Esophagus (tissue), 2 donors: ENCODE results near the gene TRAF3. TPM values are rescaled to one million over a fixed set of nuclear protein-coding genes. Genes with fewer than 3 reads are reported as not detected.

Source experiments
- H3K27ac ChIP-seq, 2 donors: one replicate each; pipeline ENCODE4 v1.5.1; 2013; ENCODE audit warnings: low read depth in 2 of 2, mild to moderate bottlenecking in 2 of 2, inconsistent platforms in 1 of 2, low read length in 1 of 2, moderate library complexity in 1 of 2
- H3K27me3 ChIP-seq, 2 donors: one replicate each; pipeline ENCODE4 v1.6.1; 2013; ENCODE audit warnings: low read length in 2 of 2, control low read depth in 1 of 2, mild to moderate bottlenecking in 1 of 2; ENCODE audit not compliant: insufficient read depth in 2 of 2, control insufficient read depth in 1 of 2
- H3K36me3 ChIP-seq, 2 donors: one replicate each; pipeline ENCODE4 v1.6.1; 2013; ENCODE audit warnings: low read length in 1 of 2; ENCODE audit not compliant: control insufficient read depth in 2 of 2, insufficient read depth in 2 of 2
- H3K4me1 ChIP-seq, 2 donors: one replicate each; pipeline ENCODE4 v1.6.1; 2013; ENCODE audit warnings: low read length in 1 of 2; ENCODE audit not compliant: control insufficient read depth in 2 of 2, insufficient read depth in 2 of 2
- H3K4me3 ChIP-seq, 2 donors: one replicate each; pipeline ENCODE4 v1.5.1; 2013; ENCODE audit warnings: low read length in 2 of 2, mild to moderate bottlenecking in 2 of 2, low read depth in 1 of 2, moderate library complexity in 1 of 2
- H3K9me3 ChIP-seq, 2 donors: one replicate each; pipeline ENCODE4 v1.6.1; 2013; ENCODE audit warnings: mild to moderate bottlenecking in 2 of 2, low read depth in 1 of 2, low read length in 1 of 2, moderate library complexity in 1 of 2; ENCODE audit not compliant: control insufficient read depth in 2 of 2, insufficient read depth in 1 of 2
- WGBS, 2 donors: extraction: QIAGEN DNeasy Blood & Tissue Kit; methylation state at CpG; one replicate each; pipeline ENCODE4 v1.1.7; 2013; 5-methylcytosine and 5-hydroxymethylcytosine counted together
- polyA plus RNA-seq, 2 donors: library from polyadenylated mRNA; stranded (reverse); fragments of 200-250 nt; gene quantifications; one replicate each; pipeline ENCODE4 v1.2.3, GENCODE V29; 2013
- donor health status: healthy with polysubstance abuse.
- donor health status: Bipolar disorder and iron deficiency.

The TRAF3 gene, protein sequence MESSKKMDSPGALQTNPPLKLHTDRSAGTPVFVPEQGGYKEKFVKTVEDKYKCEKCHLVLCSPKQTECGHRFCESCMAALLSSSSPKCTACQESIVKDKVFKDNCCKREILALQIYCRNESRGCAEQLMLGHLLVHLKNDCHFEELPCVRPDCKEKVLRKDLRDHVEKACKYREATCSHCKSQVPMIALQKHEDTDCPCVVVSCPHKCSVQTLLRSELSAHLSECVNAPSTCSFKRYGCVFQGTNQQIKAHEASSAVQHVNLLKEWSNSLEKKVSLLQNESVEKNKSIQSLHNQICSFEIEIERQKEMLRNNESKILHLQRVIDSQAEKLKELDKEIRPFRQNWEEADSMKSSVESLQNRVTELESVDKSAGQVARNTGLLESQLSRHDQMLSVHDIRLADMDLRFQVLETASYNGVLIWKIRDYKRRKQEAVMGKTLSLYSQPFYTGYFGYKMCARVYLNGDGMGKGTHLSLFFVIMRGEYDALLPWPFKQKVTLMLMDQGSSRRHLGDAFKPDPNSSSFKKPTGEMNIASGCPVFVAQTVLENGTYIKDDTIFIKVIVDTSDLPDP
- 1 to 10 TPM; 3.8 to 4.9 TPM for polyA plus RNA-seq

- H3K36me3 ChIP-seq = no peaks in the 10 kb centered on the region
- peaks cover 3 to 6% of the 10 kb centered on the region in 2 donors for H3K4me1 ChIP-seq
- WGBS, 2 donors = 12 to 36% methylated on average over 52 to 163 of the region's 163 CpGs
- H3K27ac ChIP-seq = peak within 1 kb of the TSS; percentile 78 to 85
- peak within 1 kb of the TSS; percentile 69 to 91 for H3K4me3 ChIP-seq
- H3K27me3 ChIP-seq = no peaks in the 10 kb centered on the region
- no peaks in the 10 kb centered on the region for H3K9me3 ChIP-seq
Measured at GRCh38 chr14:102776761-102777710, at the start of gene TRAF3. TSS of gene TRAF3 (plus strand) at chr14:102777449. CDS start at chr14:102870202, 92,753 bp downstream.

DNA sequence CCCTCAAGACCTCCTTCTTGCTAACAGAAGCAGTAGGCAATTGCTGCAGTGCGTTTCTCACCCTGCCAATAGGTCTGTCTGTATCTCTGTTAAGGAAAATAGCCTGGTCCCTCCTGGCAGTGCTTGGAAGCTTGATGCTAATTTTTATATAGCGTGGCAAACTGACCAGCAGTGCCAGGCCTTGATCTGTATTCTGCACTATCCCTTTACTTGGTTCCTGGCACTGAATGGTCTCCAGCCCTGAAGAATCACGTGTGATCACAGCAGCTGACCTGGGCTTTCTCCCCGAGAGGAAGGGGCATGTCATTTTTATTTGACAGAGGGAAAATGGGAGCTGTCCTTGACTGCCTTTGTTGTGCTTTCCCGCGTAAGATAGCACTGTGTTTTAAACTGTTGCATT is 48.7 kb upstream of the TRAF3 start:
- Histone ChIP-seq H3K4me1 (peaks cover 0 to 2% of the 10 kb centered on the region in 2 donors), H3K36me3 (peaks cover 6 to 30% of the 10 kb centered on the region in 2 donors), H3K9me3 (no peaks in the 10 kb centered on the region), H3K4me3 (no peak overlapping the region), H3K27me3 (no peaks in the 10 kb centered on the region), H3K27ac (no peak overlapping the region)
- 87 to 92% methylated on average over 6 of the region's 6 CpGs for WGBS, 2 donors

DNA sequence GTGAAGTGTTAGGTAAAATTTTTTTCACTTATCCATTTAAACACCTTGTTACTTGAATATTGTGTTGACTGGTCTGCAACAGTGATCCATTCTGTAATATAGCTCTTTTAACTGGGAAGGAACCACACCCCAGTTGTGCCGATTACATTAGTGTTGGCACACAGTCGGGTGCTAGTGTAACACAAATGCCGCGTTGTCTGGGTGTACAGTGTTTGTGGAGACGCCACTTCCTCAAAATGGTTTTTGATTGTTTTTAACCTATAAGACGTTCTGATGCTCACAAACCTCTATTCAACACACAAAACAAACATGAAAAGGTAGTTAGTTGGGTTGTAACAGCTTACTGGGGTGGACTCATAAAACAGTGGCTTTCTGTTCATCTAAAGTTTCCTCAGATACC is 48.0 kb upstream of the TRAF3 start:
- H3K27me3 ChIP-seq = no peaks in the 10 kb centered on the region
- H3K4me3 ChIP-seq = no peak overlapping the region
- H3K9me3 ChIP-seq = no peaks in the 10 kb centered on the region
- peaks cover 6 to 27% of the 10 kb centered on the region in 2 donors for H3K36me3 ChIP-seq
- no peak overlapping the region for H3K27ac ChIP-seq
- peaks cover 0 to 2% of the 10 kb centered on the region in 2 donors for H3K4me1 ChIP-seq
- WGBS, 2 donors = 84 to 88% methylated on average over 6 of the region's 6 CpGs

DNA sequence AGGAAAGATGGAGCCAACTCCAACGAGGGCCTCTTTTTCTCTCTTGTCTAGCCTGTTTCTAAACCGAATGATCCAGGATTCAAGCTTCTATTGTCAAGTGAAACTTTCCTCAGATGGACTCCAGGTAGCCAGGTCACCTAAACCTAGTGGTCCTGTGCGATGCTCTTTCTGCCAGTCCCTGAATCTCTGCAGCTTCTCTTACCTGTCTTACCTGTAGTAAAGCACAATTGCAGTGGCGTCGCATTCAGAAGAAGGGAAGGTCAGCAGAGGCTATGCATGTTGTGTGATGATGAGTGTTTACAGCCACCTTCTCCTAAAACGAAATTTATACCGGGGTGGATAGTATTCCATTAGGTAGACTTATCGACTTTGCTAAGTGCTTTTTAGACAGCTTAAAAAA is 47.4 kb upstream of the TRAF3 start:
- 93 to 94% methylated on average over 8 of the region's 8 CpGs for WGBS, 2 donors
- H3K36me3 ChIP-seq = peaks cover 6 to 26% of the 10 kb centered on the region in 2 donors

GRCh38 chr14:102731101-102731870 is 46.0 kb upstream of the TRAF3 start:
- no peaks in the 10 kb centered on the region for H3K27me3 ChIP-seq
- H3K4me3 ChIP-seq = no peak overlapping the region
- 96% methylated on average over 15 of the region's 15 CpGs for WGBS, 2 donors
- no peaks in the 10 kb centered on the region for H3K9me3 ChIP-seq
- H3K27ac ChIP-seq = no peak overlapping the region
- peaks cover 6 to 23% of the 10 kb centered on the region in 2 donors for H3K36me3 ChIP-seq
- H3K4me1 ChIP-seq = peaks cover 0 to 2% of the 10 kb centered on the region in 2 donors

More for the DNA sequence above, 47.4 kb upstream of the TRAF3 start:
- Histone ChIP-seq H3K27ac (no peak overlapping the region), H3K9me3 (no peaks in the 10 kb centered on the region), H3K27me3 (no peaks in the 10 kb centered on the region), H3K4me1 (peaks cover 0 to 2% of the 10 kb centered on the region in 2 donors), H3K4me3 (no peak overlapping the region)

- Histone ChIP-seq H3K4me1 (peaks cover 0 to 2% of the 10 kb centered on the region in 2 donors), H3K4me3 (no peak overlapping the region), H3K27me3 (no peaks in the 10 kb centered on the region), H3K9me3 (no peaks in the 10 kb centered on the region), H3K36me3 (peaks cover 6 to 24% of the 10 kb centered on the region in 2 donors), H3K27ac (no peak overlapping the region)
- WGBS, 2 donors = 92 to 94% methylated on average over 13 of the region's 13 CpGs
Measured at GRCh38 chr14:102731871-102732800, 45.1 kb upstream of the TRAF3 start.

DNA sequence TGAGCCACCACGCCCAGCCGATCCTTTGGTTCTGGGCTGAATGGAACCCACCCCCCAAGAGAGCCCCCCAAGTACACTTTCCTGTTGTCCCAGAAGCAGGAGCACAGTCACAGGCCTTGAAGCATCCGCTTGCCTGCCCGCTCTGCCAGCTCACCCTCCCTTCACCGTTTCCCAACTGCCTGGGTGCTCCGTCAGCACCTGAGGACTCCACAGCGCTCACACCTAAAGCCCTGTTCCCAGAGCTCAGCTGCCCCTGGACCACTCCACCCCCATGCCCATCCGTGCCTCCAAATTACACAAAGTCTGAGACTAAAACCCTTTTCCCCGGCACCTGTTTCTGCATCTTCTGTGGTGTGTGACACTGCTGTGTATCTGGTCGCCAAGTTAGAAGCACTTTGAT is 44.3 kb upstream of the TRAF3 start:
- H3K4me3 ChIP-seq = no peak overlapping the region
- no peaks in the 10 kb centered on the region for H3K9me3 ChIP-seq
- H3K36me3 ChIP-seq = peaks cover 6 to 25% of the 10 kb centered on the region in 2 donors
- H3K27ac ChIP-seq = no peak overlapping the region
- H3K27me3 ChIP-seq = no peaks in the 10 kb centered on the region
- WGBS, 2 donors = 94 to 96% methylated on average over 9 to 10 of the region's 10 CpGs
- H3K4me1 ChIP-seq = peaks cover 0 to 2% of the 10 kb centered on the region in 2 donors

- Histone ChIP-seq H3K27ac (no peak overlapping the region), H3K27me3 (no peaks in the 10 kb centered on the region), H3K4me1 (peaks cover 0 to 2% of the 10 kb centered on the region in 2 donors), H3K4me3 (no peak overlapping the region), H3K9me3 (no peaks in the 10 kb centered on the region), H3K36me3 (peaks cover 6 to 26% of the 10 kb centered on the region in 2 donors)
- WGBS, 2 donors = 87 to 88% methylated on average over 11 of the region's 11 CpGs
Measured at GRCh38 chr14:102733326-102733725, 43.9 kb upstream of the TRAF3 start.
